DOHH2 (cell line): ENCODE data around the gene ARL6IP4.

ENCODE experiments used
- CTCF ChIP-seq: fragments of 200-600 bp; sonication (generic); IDR thresholded peaks from one replicate; pipeline ENCODE4 v1.5.1; 2014; ENCODE audit warnings: antibody characterized with exemption, mild to moderate bottlenecking, low read depth, low read length; ENCODE audit not compliant: poor library complexity, severe bottlenecking
- EZH2phosphoT487 ChIP-seq: fragments of 200-600 bp; sonication (generic); IDR thresholded peaks from 2 replicates; pipeline ENCODE4 v1.6.1; 2017; ENCODE audit warnings: borderline replicate concordance, mild to moderate bottlenecking, antibody characterized with exemption, low read length, moderate library complexity, mixed read lengths

DNA sequence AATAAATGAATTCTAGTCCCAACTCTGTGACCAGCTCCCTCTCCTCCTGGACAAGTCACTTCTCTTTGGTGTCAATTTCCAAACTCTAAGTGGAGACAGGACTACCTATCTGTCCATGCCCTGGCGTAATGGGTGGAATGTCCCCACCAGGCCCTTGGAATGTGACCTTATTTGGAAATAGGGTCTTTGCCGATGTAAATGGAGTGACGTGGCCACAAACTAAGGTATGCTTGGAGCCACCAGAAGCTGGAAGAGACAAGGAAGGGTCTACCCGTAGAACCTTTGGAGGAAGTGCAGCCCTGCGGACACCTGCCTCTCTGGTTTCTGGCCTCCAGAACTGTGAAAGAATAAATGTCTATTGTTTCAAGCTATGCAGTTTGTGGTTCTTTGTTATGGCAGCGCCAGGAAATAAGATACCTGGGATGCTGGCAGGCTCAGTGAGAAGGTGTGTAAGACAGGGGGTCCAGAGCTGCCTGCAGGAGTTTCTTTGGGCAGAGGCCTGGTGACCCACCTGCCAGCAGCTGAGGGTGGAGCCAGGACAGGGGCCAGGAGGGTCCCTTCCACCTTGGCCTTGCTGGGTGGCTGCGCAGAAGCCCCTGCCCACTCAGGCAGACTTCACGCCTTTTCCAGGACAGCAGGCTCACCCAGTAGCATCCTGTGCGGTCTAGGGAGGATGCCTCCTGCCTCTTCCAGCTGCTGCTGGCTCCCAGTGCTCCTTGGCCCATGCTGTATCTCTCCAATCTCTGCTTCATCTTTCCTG is 45.8 kb downstream of the ARL6IP4 start:
- TF ChIP-seq CTCF (no peak), EZH2phosphoT487 (no peak)
